ENCODE results near the gene MAN1C1. TPM values are rescaled to one million over a fixed set of nuclear protein-coding genes. Genes with fewer than 3 reads are reported as not detected.

Gene MAN1C1
- 1.5 and 1.8 TPM in 2 replicates for total RNA-seq

GRCh38 chr1:25616095-25616986 is at the start of gene MAN1C1:
Gene MAN1C1, plus strand, starts transcription at chr1:25616791. Its CDS starts 1,007 bp downstream, at chr1:25617798.

GRCh38 chr1:25799935-25800702 is 183.5 kb downstream of the MAN1C1 start, which contains the start of gene SELENON:
Gene SELENON, plus strand, starts transcription at chr1:25800193. Its CDS starts 38 bp downstream, at chr1:25800231.

GRCh38 chr1:25819491-25820246 is 203.1 kb downstream of the MAN1C1 start, which contains the start of gene MTFR1L:
Gene MTFR1L, plus strand, starts transcription at chr1:25819954. Its CDS starts 3,151 bp downstream, at chr1:25823105.

Other genes with a start within 250 kb of the MAN1C1 start
- gene RHCE, start 196.0 kb upstream of the MAN1C1 start, total RNA-seq = 0.69 and 1.8 TPM in 2 replicates
- 27.1 and 35.2 TPM in 2 replicates for gene MACO1, start 185.9 kb upstream of the MAN1C1 start, total RNA-seq
- 10.6 and 16.6 TPM in 2 replicates for gene LDLRAP1, start 73.2 kb upstream of the MAN1C1 start, total RNA-seq
- 23.3 and 27.6 TPM in 2 replicates for gene SELENON, start 183.4 kb downstream of the MAN1C1 start, total RNA-seq
- 31.3 and 31.5 TPM in 2 replicates for gene MTFR1L, start 203.2 kb downstream of the MAN1C1 start, total RNA-seq
- gene AUNIP, start 242.7 kb downstream of the MAN1C1 start, total RNA-seq = 0.54 and 0.69 TPM in 2 replicates

Measured in dermis lymphatic vessel endothelial cell (primary cell).